ENCODE data around the gene DPT.

The DPT gene

DNA sequence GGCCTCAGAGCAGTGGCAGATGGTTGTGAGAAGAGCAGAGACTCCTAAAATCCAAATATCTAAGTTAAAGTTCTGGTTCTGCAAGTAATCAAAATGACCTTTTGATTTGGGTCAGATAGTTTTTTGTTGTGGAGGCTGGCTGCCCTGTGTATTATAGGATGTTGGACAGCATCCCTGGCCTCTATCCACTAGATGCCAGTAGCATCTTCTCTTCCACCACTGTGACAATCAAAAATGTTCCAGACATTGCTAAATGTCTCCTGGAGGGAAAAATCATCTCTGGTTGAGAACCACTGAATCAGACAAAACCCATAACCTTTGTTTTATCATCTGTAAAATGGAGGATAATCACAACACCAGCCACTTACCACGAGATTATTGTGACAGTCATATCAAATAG is 5.9 kb upstream of the DPT start:
- no peak for DNase-seq

- no peak for DNase-seq
Measured at GRCh38 chr1:168734271-168734670, 5.3 kb upstream of the DPT start.

DNA sequence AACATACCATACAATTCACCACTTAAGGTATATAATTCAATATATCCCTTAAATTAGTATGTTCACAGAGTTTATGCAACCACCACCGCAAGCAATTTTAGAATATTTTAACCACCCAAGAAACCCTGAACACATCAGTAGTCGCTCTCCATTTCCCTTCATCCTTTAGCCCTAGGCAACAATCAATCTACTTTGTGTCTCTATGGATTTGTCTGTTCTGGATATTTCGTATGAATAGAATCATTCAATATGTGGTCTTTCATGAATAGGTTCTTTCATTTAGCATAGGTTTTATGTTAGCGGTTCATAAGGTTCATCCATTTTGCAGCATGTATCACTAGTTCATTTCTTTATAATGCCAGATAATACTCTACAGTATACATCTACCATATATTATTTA is 4.2 kb upstream of the DPT start:
- DNase-seq = no peak

DNA sequence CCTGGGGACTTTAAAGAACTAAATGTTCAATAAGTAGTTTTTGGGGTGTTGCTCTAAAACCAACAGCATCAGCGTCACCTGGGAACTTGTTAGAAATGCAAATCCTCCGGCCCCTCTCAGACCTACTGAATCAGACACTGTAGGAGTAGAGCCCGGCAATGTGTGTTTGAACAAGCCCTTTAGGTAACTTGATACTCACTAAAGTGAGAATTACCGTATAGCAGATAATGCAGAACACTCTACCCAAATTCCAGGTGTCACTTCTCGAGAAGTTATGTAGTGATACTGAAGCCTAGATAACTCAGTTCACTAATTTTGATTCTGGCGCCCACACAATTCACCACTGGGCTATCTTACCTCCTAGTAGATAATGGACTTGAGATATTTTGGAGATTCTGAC is 3.7 kb upstream of the DPT start:
- no peak for DNase-seq

- DNase-seq = no peak
Measured at GRCh38 chr1:168731244-168731953, 2.4 kb upstream of the DPT start.

- DNase-seq = no peak
Measured at GRCh38 chr1:168729405-168729802, 398 bp upstream of the DPT start.

DNA sequence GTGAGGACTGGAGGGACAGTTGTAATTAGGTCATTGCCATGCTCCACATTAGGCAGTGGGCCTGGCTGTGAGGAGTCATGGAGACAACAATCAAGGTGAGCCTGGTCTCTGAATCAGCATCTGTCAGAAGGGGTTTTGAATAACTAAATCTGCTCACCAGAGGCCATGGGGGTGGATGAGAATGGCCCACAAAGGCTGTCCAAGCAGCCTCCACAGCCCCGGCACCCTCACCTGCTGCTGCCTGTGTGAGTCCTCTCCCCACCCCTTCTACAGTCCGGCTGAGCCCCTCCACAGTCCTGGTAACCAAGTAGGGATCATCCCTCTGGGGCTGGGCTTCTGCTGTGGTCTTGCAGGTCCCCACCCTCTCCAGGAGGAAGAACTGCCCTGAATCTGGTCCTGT is 2.3 kb downstream of the DPT start:
- no peak for DNase-seq

DNA sequence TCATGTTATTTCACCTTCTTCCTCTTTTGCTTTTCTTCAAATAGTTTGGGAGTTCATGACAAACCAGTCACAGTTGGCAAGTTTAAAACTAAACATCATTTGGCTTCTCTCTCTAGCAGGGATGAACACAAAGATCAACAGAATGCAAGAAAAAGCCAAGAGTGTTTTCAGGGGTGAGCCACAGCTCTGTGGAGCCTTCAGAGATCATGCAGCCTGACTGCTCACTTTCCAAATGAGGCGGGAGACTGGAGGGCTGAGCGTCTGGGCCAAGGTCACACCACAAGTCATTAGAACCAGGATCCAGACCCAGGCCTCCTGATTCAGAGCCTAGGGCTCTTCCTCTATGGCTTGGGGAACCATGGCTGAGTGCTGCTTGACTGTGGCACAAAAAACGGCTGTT is 2.7 kb downstream of the DPT start:
- no peak for DNase-seq

DNA sequence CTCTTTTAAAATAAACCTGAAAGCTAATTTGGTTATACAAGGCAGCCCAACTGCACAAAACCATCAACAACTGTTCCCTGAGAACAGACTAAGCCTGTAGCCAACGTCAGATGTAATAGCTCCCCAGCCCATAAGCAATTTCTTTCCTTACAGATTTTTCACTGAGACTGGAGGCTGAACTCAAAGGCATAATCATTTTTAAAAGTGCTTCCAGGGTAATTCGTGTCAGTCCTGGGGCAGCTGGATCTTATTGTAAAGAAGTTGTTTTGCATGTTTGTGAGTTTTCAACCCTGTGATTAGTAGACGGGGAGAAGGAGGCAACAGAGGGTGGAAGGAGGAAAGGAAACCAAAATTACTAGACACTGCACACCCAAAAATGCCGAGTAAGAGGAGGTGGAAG is 3.2 kb downstream of the DPT start:
- DNase-seq = no peak

- DNase-seq = no peak
Measured at GRCh38 chr1:168725060-168725459, 3.9 kb downstream of the DPT start.

DNA sequence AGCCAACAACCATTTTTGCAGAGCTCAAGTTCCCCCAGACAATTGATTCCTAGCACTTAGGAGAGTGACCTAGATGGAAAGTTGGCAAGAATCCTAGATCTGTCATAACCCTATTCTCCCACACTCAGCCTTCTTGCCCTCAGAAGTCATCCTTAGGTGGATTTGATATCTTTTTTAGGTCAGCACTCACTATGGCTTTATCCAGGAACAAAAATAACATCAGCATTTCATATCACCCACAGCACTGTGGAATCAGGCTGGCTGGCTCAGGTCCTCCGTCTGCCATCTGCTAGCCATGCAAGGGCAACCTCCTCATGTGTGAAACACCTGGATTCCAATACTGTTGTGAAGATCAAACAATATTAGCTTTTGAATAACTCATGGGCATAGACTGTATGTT is 6.0 kb downstream of the DPT start:
- no peak for DNase-seq

- no peak for DNase-seq
Measured at GRCh38 chr1:168720839-168721238, 8.2 kb downstream of the DPT start.

DNA sequence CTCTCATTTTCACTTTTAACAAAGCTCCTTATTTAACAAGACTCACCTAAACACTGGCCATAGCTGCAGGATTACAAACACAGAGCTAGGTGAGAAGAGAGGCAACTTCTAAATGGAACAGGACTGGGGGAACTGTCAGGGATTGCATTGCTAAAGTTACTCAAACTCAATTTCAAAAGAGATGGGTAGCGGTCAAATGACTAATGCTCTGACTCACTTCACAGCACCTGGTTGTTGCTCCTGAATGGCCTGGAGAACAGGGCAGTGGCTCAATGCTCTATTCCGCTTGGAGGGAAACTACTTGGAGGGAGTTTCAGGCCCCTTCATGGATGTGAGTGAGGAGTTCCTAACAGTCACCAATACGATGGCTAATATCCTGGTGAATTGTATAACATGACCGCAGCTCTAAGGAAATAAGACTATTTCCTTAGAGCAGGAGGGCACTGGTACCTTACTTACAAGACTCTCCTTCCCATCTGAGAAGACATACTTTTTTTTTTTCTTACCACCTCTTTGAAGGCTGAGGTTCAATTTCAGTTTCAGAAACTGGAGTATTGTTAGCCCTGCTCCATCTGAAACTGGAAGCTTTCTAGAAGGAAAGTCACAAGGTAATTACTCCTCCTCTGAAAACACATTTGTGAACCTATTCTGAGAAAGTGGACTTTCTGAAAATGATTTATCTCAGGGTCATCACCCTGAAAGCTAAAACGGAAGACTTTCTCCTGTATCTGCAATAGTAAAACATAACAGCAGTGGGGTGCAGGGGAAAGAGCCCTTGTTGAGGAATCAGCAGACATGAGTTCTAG is 9.5 kb downstream of the DPT start:
- DNase-seq = no peak

DNA sequence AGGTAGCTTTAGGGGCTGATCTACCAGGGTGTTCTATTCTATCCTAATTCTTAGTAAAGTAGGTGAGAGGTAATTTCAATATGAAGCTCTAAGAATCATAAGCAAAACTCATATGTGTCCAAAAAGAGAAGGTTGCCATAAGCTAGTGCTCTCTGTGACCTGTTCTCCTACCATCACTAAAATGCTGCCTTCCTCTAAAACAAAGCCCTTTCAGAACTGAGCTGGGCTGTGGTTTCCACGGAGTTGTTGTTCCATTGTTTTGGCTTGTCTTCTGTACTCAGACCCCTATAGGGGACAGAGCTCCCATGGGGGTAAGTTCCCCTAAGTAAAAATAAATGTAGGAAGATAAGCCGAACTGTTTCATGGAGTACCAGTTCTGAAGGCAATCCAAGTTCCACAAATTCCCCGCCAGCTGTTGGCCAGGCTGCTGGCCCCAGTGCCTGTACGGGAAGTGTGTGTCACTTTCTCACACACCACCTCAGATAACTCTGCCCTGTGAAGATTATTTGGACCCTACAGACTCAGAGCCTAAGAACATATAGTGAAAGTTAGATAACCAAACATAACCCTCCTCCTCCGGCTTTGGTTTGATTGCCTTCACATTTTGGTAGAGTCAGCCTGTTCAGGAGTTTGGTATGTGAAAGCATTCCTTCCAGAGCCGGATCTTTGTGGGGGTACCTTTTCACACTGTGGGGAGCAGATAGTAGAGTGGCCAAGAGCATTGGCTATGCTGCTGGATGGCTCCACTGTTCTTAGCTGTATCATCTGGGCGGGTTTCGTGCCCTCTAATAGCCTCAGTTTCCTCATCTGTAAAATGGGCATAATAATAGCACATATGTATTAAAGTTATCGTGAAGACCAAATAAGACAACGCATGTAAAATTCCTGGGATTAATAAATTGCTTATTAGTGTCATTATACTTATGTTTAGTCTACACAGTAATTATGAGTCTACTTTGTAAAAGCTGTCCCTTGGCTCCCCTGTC is 10.8 kb downstream of the DPT start:
- DNase-seq = no peak

GRCh38 chr1:168714012-168714411 is 15.0 kb downstream of the DPT start:
- DNase-seq = no peak

- no peak for DNase-seq
Measured at GRCh38 chr1:168709405-168710363, 19.3 kb downstream of the DPT start.

DNA sequence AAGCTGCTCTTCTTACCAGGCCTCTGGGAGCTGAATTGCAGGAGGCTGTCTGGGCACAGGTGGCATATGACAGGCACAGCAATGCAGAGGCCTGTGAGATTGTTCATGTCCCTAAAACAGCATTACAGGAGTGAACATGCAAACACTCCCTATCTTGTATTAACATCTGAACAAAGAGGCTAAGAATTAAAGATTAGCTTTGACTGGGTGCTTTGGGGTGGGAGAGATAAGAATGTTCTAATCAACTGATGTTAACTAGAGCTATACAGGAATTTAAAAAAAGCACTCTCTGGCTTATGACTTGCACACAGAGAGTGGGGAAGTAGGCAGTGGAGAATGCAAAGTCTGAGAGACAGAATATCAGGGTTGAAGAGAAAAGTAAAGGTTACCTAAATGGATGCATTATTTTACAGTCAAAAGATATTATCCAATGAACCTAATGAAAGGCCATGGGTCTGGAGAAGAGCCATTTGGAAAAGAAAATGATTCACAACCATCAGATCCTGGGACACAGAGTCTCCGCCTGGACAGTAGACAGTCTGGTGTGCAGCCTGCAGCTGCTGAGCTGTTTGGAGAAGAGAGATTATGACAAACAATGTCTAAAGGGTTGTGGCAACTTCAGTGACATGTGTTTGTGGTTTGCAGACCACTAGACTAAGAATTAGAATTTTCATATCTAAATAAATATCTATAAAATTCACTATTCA is 20.2 kb downstream of the DPT start:
- DNase-seq = no peak

DNA sequence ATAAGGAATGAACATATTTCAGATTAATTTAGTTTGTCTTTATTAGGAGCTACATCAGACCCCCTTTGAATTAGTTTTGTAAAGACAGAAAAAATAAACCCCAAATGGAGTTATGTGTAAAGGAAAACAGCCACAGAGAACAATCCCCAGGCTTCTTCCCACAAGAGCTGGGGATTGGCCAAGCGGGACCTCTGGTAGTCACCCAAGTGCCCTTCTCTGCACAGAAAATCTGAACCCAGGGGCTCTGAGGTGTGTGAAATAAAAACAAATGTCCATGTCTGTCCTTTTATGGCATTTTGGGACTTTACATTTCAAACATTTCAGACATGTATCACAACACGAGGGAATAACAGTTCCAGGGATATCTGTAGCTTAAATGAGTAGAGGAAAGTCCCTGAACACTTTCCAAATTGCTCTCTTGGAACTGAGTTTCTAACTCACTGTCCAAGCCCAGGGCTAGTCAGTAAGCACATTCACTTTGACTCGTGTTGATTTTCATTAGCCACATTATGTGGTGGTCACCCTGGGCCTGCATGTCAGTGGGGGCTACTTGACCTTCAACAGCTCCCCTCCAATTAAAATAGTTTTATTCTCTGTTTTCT is 22.5 kb downstream of the DPT start:
- no peak for DNase-seq

- no peak for DNase-seq
Measured at GRCh38 chr1:168700575-168701268, 28.3 kb downstream of the DPT start.

- DNase-seq = no peak
Measured at GRCh38 chr1:168698453-168698852, 30.6 kb downstream of the DPT start.
